ENCODE measurements around the gene ATP12A.

Gene ATP12A

GRCh38 chr13:24734950-24735349, 54.7 kb downstream of the ATP12A start:
- no peak for DNase-seq (ENCODE audit: low spot score)

DNA sequence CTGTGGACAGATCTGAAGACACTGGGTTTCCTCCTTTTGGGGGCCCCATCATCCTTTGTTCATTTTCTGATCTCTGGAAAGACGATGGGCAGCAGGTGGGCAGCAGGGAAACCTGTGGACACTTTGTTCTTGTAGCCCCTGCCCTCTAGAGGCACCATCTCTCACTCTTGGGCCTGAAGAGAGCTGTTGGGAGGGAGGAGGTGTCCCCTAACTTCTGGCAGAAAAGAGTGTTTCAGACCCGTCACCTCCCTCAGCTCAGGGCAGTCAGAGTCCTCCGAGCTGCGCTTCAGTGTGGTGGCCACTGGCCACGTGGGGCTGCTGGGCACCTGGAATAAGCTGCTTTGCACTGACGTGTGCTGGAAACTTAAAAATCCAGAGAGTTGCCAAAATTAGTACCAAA, 56.8 kb downstream of the ATP12A start:
- no peak for DNase-seq (ENCODE audit: low spot score)

DNA sequence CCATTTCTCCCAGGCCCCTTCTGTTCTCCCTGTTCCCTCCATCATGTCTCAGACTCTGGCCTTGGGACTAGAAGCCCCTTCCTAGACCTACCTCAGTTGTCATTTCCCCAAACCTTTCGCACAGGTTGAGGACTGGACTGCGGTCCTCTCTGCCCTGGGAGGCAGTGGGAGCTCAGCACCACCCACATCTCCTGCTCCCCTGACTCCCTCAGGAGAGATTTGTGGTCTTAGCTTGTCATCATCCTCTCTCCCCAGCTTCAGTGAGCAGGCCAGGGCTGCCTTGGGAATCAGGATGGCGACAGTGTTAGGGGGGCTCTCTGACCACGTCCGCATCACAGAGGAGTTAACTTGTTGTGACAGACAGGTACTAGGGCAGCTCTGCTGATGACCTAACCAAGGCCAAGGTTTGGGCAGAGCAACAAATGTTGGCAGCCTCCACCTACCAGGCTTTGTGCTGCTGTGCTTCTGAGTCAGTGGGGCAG, 58.2 kb downstream of the ATP12A start:
- no peak for DNase-seq (ENCODE audit: low spot score)

GRCh38 chr13:24740014-24740890, 60.0 kb downstream of the ATP12A start:
- DNase-seq (ENCODE audit: low spot score): no peak

DNA sequence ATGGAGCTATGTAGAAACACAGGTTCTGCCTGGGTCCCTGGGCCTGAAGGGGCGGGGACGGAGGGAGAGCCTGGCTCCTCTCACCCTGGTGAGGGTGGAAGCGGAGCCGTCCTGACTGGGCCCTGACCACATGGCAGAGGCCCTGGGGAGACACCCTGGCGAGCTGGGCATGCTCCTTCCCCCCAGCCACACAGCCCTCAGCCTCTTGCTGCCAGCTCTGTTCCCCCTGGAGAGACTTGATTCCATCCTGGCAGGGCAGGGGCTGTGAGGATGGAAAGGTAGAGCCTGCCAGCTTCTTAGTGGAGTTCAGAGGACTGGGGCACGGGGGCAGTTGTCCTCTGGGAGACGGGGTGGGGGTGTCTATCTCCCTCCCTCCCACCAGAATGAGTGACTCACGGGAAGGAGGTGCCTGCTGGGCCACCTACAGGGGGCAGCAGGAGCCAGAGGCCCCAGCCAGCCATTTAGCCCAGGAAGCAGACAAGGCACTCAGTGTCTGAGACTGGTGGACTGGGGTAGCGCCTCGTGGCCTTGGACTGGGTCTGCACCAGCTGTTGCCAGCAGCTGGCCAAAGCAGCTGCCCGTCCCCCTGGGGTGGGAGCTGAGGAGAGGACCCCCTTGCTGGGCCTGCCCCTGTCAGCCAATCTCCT, 60.9 kb downstream of the ATP12A start:
- DNase-seq (ENCODE audit: low spot score): no peak

GRCh38 chr13:24741791-24742190, 61.6 kb downstream of the ATP12A start:
- no peak for DNase-seq (ENCODE audit: low spot score)

GRCh38 chr13:24742294-24742693, 62.1 kb downstream of the ATP12A start:
- no peak for DNase-seq (ENCODE audit: low spot score)

DNA sequence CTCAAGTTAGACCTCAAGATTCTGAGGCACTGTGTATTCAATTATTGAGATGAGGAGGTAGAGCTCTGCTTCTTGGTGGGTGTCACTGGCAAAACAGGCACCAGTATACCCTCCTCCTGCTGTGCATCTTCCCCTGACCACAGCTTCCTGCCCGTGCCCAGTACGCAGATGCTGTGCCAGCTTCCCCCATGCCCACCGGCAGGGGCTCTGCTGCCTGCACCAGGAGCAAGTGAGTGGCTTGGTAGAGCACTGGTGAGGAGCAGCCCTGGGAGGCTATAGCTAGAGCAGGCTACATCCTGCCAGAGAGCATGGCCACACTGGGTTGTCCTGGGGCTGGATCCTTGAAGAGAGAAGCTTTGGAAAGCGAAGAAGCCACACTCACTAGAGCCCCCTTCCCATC, 62.8 kb downstream of the ATP12A start:
- no peak for DNase-seq (ENCODE audit: low spot score)

DNA sequence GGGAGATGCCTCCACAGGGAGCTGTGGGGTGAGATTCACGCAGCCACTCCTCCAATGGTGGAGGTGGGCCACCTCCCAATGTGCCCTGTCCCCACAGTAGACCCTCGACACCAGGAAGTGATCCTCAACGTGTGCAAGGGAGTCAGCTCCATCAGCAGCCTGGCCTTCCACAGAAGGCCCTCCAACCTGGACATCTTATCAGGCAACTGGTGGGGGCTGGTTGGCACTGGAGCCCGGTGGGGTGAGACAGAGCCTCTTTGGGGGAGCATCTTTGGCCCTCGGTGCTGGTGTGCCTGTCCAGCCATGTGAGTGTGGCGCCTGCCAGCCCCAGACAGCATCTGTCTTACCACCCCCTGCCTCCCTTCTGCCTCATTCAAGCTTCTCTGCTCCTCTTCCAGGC, 64.0 kb downstream of the ATP12A start:
- DNase-seq (ENCODE audit: low spot score): no peak

- DNase-seq (ENCODE audit: low spot score): no peak
Measured at GRCh38 chr13:24745516-24745860, 65.3 kb downstream of the ATP12A start.

DNA sequence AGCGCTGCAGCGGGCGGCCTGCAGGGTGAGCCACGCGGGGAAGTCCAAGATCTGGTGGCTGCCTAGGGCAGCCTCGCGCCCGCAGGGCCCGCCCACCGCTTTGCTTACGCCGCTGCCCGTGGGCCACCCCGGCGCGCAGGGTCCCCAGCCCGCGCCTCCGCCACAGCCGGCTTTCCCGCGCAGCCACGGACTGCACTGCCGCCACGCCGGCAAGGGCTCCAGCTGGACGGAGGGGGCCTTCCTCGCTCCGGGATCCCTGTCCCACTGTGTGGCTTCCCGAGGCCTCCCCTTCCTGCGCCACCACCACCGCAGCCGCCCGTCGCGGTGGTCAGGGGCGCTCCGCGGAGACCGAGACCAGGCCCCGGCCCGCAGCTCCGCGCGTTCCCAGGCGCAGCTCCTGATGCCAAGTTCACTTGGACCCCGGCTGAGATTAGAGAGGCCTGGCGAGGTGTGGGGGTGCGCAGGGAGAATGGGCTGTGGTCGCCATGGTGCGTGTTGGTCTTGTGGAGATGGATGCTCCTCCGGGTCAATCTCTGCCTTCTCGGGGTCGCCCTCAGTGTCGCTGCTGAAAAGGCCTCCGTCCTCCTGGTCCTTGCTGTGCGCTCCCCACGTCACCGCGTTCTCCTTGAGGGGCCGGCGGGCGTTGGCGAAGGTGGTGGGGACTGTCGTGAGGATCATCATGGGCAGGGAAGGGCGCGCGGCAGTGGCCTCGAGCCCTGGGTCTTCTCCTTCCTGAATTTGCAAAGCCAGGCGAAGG, 65.8 kb downstream of the ATP12A start:
- DNase-seq (ENCODE audit: low spot score): no peak

DNA sequence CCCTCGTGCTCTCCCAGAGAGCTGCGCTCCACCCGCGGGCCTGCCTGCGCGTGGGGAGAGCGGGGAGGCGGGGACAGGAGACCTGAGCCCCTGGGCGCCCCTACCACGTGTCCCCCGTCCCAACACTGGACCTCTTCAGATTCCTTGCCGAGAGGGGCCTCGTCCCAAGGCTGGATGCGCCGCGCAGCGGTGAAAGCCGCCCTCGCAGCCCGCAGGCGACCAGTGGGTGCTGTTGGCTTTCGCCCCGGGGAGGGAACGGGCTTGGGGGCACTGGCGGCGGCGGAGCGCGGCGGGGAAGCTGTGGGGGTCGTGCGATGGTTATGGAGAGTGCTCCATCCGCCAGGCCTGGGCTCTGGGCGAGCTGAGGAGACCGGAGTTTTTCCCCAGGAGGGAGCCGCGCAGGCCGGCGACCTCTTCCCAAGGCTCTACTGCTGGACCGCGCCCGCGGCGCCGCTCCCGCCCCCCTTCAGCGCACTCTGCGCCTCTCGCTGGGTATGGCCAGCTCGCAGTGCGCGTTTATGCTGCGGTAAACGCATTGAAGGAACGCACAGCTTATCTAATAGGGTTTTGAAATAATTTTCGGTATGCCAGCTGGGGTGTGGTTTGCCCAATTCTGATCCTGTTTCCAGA, 66.5 kb downstream of the ATP12A start:
- DNase-seq (ENCODE audit: low spot score): no peak

DNA sequence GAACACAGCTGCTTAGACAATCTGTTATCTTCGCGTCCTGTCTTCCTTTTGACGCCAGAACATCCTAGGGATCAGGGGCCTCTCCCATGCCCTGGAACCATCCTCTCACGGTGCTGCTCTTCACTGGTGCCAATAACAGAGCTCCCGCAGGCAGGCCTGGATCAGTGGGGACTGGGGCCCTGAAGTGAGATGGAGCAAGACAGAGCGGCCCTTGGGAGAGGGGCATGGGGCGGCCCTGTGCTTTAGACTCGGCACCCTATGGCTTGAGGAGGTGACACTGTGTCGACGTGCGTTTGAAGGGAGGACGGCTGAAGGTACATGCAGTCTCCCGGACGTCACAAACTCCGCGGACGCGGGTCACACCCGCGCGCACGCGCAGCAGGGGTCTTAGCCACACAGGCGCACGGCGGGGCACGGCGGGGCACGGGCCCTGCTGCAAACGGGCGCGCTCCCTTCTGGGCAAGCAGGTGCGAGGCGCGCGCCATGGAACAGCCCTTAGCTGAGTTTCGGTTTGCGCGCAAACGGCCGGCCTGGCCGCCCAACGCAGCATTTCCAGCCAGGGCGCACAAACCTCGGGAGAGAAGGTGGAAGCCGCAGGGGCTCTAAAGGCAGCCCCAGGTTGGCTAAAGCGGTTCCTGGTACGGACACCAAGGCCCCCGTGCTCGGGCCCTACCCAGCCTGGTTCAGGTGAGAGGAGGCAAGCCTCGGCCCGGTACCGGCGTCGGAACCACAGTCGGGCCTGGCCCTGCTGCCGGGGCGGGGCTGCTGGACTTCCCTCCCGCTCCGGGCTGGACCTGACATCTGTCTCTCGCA, 67.2 kb downstream of the ATP12A start:
- no peak for DNase-seq (ENCODE audit: low spot score)

DNA sequence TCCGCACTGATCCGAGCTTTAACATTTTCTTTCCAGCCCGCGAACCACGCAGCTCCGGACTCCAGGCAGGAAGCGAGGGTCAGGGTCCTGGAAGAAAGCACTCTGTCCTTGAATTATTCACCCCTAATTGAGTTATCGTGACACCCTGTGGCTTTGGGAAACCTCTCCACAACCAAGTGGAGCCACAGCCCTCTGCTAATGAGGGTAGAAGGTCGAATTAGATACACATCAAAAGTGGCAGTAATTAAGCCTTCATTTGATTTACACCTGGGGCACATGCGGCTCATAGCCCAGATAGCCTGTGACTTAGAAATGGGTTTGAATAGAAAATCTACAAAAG, 67.8 kb downstream of the ATP12A start:
- DNase-seq (ENCODE audit: low spot score): no peak

DNA sequence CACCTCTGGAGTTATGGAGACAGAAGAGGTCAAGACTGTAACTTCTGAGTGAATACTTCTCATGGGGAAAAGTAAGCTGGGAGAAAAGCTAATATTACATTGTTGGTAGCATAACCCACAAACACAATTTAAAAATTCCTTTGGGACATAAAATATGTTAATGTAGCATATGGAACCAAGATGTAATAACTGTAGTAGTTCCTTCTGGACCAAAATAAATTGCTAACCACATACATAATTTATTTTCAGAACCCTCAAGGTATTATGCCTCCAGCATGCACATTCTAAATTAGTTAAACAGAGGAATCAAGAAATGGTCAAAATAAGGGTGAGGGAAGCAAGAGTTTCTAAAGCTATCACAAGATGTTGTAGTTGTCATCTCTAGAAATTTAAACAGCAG, 79.0 kb downstream of the ATP12A start:
- DNase-seq (ENCODE audit: low spot score): no peak
